T-helper 2 cell treated with Interferon-gamma antibody and Interleukin-4, amounts not matched to agents 5 μg/mL and 100 μg/mL, for 36 hours (primary cell): Measurements from ENCODE around the gene FAM72D.
"Not testable (repeated sequence)": the region's sequence is repeated elsewhere in the genome, so short reads cannot be mapped to it uniquely, and the experiment has no call there.

Experiments
- DNase-seq: peaks from one replicate; pipeline ENCODE4 v3.0.0; 2021; ENCODE audit warnings: low spot score
- H3K27ac Mint-ChIP-seq: one replicate; pipeline ENCODE4 v1.8.0; 2021; ENCODE audit warnings: mild to moderate bottlenecking, mixed read lengths
- H3K27me3 Mint-ChIP-seq: one replicate; pipeline ENCODE4 v1.8.0; 2021; ENCODE audit warnings: low read depth, mixed read lengths
- H3K36me3 Mint-ChIP-seq: one replicate; pipeline ENCODE4 v1.8.0; 2021; ENCODE audit warnings: low read depth, mixed read lengths
- H3K4me1 Mint-ChIP-seq: one replicate; pipeline ENCODE4 v1.8.0; 2021; ENCODE audit warnings: low read depth, mixed read lengths
- H3K4me3 Mint-ChIP-seq: one replicate; pipeline ENCODE4 v1.8.0; 2022; ENCODE audit warnings: mild to moderate bottlenecking, moderate library complexity, mixed read lengths
- H3K9me3 Mint-ChIP-seq: one replicate; pipeline ENCODE4 v1.8.0; 2021; ENCODE audit warnings: mixed read lengths

Gene FAM72D

DNA sequence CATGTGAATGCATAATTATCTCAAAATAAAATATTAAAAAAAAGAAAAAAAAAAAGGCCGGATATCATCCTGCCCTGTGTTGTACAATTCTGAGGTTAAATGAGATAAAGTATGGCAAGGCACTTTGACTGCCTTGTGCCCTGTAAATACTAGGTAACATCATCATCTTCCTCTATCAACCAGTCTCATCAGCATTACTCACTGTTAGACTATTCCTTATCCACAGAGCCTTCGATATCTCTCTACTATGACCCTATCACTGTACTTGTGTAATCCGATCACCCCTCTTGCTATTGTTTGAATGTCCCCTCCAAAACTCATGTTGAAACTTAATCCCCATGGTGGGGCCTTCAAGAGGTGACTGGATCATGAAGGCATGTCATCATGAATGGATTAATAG lies 18.9 kb upstream of the FAM72D start:
- not testable (repeated sequence) for H3K36me3 Mint-ChIP-seq, H3K27ac Mint-ChIP-seq, H3K9me3 Mint-ChIP-seq, DNase-seq, H3K4me1 Mint-ChIP-seq, H3K4me3 Mint-ChIP-seq, H3K27me3 Mint-ChIP-seq

DNA sequence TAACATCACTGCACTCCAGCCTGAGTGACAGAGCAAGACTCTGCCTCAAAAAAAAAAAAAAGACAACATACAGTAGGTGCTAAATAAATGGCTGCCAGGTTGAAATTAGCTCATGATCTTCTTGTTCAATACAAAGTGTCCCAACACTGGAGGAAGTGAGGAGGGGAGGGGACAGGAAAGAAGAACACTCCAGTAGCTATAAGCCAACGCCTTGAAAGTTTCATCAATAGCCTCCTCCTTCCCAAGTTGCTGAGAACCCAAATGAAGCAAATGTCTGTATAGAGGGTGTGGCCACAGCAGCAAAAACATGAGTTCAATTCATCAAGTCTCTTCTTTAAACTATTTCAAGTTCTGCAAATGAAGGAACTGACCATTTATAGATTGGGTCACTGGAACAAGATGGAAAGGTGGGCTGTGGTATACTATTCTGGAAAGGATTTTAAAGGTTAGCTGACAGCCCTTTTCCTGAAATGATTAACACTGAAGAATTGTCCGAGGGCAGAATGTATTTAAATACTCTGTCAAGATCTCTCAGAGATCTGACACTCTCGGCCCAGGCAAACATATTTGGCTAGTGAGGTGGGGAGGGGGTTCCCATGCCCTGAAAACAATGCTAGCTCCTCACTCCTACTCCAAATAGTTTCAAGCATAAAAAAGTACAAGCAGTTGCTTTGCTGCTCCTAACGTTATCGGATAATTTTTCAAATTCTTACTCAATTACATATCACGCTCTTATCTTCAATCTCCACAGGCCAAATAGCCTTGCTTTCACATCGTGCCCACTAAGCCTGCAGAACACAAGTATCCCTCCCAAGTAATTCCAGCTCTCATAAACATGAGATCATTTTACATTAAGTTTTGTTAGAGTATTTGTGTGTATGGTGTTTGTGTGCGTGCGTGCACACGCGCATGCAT lies 17.6 kb upstream of the FAM72D start:
- not testable (repeated sequence) for DNase-seq

DNA sequence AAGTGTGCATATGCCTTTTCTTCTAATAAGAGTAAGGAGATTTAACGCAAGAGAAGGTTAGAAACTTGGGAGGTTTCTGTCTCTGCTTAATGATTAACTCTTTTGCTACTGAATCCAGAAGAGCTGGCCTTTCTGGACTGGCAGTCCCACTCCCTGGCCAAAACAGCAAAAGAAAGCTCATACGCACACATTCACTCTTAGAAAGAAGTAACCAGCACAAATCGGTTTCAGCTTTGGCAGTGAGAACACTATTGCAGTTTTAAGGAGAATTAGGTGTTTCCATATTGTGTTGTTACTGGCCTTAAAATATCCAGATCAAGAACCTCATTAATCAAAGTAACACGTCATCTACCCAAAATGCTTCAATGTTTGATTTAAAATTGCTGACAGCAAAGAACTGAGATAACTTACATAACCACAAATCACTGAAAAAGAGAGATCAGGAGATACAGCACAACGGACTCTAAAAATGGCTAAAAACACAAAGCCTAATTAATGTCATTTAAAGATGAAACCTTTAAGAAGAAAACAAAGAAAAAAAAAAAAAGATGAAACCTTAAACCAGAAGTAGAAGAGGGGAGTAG lies 16.9 kb upstream of the FAM72D start:
- H3K36me3 Mint-ChIP-seq, H3K27ac Mint-ChIP-seq, DNase-seq, H3K4me1 Mint-ChIP-seq, H3K4me3 Mint-ChIP-seq, H3K27me3 Mint-ChIP-seq, H3K9me3 Mint-ChIP-seq: not testable (repeated sequence)

More for the DNA sequence above, 17.6 kb upstream of the FAM72D start:
- H3K4me3 Mint-ChIP-seq, H3K27ac Mint-ChIP-seq, H3K9me3 Mint-ChIP-seq, H3K36me3 Mint-ChIP-seq, H3K4me1 Mint-ChIP-seq, H3K27me3 Mint-ChIP-seq: not testable (repeated sequence)

DNA sequence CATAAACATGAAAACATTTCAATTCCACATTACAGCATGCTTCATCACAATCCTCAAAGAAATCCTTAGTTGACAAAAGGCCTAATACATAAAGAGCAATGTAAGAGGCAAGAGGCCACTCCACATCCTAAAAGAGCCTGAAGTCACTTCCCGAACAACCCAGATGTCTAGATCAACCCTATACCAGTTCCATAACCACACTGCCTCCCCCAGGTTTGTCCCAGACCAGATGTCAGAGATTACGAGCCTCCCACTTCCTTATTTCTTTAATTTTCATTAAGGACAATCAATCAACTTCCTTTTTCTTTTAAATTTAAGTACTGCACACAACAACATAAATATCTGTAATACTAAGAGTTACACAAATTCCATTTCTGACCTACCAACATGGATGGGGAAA lies 16.0 kb upstream of the FAM72D start:
- not testable (repeated sequence) for H3K4me1 Mint-ChIP-seq, H3K4me3 Mint-ChIP-seq, DNase-seq, H3K36me3 Mint-ChIP-seq, H3K27me3 Mint-ChIP-seq, H3K9me3 Mint-ChIP-seq, H3K27ac Mint-ChIP-seq

DNA sequence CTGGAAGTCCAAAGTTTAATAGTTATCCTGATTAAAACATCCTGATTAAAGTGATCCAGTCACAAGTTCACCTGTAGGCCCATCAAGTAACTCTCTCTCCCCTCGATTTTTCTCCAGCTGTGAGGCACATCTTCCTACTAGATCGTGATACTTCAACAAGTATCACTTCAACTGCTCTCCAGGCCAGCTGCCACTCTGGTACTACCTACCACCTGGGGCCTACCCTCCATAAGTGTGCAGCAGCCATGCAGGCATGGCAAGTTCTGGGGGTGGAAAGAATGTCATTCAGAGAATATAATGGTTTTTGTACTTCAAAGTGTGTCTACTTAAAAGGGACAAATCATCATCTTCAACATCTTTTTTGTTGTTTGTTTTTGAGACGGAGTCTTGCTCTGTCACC lies 15.6 kb upstream of the FAM72D start:
- not testable (repeated sequence) for H3K36me3 Mint-ChIP-seq, H3K27me3 Mint-ChIP-seq, H3K4me3 Mint-ChIP-seq, DNase-seq, H3K27ac Mint-ChIP-seq, H3K4me1 Mint-ChIP-seq, H3K9me3 Mint-ChIP-seq

DNA sequence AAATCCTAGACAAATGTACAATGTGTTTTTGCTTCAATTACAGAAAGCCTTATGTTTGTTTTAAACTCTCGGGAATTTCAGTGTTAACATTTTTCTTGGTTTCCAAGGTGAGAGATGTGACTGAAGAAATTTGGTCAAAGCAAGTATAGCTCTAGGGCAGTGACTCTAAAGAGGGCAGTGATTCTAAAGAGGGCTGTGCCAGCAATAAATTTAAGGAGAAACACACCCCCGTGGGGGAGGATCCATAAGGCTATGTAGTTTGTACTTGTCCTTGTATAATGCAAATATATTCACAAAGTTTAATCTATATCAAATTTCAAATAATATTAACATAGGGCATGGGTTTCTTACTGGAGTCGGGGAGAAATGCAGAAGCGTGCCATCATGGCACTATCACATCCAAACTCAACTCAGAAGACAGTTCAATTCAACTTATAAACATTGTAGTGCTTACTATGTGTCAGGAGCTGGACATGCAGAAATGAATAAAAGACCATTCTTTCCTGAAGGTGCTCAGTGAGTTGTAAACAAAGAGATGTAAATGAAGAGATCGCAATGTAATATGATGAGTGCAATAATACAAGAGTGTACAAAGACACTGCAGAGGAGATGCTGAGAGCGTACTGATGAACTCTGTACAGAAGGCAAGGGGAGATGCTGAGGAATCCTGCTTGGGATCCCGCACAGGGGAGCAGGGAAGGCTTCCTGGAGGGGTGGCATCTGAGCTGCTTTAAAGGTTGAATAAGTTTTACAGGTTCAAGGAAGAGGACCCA lies 13.1 kb upstream of the FAM72D start:
- not testable (repeated sequence) for H3K4me1 Mint-ChIP-seq, H3K36me3 Mint-ChIP-seq, H3K27ac Mint-ChIP-seq, DNase-seq, H3K4me3 Mint-ChIP-seq, H3K9me3 Mint-ChIP-seq, H3K27me3 Mint-ChIP-seq

DNA sequence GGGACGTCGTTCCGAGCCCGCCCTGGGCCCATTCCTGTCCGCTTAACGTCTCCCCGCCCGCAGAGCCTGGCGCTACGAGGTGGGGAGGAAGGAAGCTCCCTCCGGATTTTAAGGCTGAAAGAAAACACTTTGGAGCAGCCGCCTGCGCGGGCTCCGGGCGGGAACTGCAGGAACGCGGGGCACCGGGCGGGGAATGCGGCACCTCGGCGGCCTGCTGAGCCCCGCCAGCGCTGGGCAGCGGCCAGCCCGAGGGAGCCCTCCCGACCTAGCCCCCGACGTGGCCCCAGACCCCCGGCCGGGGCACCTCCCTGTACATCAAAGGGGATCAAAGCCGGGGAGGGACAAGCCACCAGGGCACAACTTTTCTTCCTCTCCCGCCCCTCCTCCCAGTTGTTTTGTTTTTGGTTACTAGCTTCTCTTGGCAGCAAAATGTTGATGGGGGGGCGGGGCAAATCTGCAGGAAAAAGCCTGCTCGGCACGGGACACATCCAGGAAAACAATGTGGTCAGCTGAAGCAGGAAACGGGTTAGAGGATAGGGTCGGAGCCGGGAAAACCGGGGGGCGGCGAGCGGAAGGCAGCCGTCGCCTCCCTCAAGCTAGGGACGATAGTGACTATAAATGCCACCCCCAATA lies 2.1 kb upstream of the FAM72D start:
- DNase-seq, H3K9me3 Mint-ChIP-seq, H3K36me3 Mint-ChIP-seq, H3K27me3 Mint-ChIP-seq, H3K4me1 Mint-ChIP-seq: not testable (repeated sequence)
- Mint-ChIP-seq H3K4me3 (peak overlapping the region; percentile 88), H3K27ac (peak overlapping the region; percentile 85)

DNA sequence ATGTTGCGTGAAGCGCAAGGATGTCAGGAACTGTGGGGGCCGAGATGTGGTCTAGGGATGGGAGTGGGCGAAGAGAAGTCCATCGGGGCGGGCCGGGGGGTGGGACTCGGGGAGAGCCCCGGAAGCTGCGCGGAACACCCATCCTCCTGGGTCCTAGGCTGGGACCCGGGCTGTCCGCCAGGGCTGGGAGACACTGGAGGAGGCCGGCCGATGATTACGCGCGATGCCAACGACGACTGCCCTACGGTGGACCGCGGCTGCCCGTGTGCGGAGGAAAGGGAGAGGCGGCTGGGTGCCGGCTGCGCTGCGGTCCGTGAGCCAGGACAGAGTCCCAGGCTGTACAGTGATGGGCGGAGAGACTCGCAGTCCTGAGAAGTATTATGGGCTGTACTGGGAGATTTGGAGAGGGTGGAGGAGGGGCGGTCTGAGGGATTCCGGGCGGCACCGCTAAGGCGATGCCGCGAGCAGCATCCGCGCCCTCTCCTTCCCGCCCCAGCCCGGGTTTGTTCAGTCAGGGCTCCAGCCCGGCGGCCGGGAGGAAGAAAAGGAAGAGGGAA lies 1.0 kb upstream of the FAM72D start:
- H3K27ac Mint-ChIP-seq, H3K4me1 Mint-ChIP-seq, H3K4me3 Mint-ChIP-seq, H3K9me3 Mint-ChIP-seq, H3K27me3 Mint-ChIP-seq, H3K36me3 Mint-ChIP-seq: not testable (repeated sequence)
- peak; percentile 6 for DNase-seq

DNA sequence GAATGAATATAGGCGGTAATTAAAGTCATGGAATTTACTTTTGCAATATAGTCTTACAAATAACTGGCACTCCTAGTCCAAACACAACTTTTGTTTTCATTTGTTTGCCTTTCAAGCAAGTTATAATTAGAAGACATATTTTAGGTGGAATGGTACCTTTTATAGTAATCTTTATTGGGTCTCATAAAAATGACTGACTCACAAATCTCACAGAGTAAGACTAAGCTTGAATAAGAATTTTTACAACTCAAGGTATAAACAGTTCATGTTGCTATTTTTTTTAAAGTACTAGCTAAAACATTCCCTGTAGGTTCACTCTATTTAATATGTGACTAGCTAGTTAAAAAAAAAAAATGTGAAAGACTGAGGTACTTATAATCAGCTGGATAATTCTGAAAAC lies 6.0 kb downstream of the FAM72D start:
- not testable (repeated sequence) for DNase-seq

DNA sequence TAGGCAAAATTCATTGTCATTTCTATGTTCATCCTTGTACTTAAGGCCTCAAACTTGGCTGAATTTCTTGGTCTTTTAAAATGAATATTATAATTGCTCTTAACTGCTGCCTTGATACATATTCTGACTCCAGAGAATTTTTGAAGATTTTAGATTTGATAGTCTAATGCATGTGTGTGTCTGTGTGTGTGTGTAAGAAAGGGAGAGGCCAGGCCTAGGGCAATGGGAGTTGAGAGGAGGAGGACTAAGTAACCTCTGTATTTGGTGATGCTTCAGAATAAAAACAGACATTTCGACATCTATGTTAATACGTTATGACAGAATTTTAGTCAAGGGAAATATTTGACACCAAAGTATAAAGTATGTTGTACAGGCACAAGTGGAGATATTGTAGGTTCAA lies 7.5 kb downstream of the FAM72D start:
- not testable (repeated sequence) for H3K4me3 Mint-ChIP-seq, H3K4me1 Mint-ChIP-seq, H3K36me3 Mint-ChIP-seq, H3K9me3 Mint-ChIP-seq, DNase-seq, H3K27me3 Mint-ChIP-seq, H3K27ac Mint-ChIP-seq

More for the DNA sequence above, 6.0 kb downstream of the FAM72D start:
- H3K4me3 Mint-ChIP-seq, H3K4me1 Mint-ChIP-seq, H3K36me3 Mint-ChIP-seq, H3K27me3 Mint-ChIP-seq, H3K27ac Mint-ChIP-seq, H3K9me3 Mint-ChIP-seq: not testable (repeated sequence)

DNA sequence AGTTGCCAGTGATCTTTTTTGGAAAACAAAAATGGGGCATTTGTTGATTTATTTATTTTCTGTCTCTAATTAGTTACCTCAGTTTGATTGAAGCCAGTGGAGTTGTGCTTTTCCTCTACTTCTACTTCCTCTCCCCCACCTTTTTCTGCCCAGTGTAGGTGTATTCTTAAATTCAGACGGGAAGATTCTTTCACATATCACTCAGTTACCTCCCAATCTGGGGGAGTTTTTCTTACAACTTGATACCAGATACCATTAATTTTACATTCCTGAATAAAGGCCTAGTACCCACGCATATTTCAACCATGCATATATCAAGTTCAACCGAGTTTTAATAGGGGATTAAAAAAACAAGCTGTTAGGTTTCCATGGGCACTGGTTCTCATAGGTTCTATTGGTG lies 15.9 kb downstream of the FAM72D start:
- DNase-seq, H3K27me3 Mint-ChIP-seq, H3K4me1 Mint-ChIP-seq: not testable (repeated sequence)

DNA sequence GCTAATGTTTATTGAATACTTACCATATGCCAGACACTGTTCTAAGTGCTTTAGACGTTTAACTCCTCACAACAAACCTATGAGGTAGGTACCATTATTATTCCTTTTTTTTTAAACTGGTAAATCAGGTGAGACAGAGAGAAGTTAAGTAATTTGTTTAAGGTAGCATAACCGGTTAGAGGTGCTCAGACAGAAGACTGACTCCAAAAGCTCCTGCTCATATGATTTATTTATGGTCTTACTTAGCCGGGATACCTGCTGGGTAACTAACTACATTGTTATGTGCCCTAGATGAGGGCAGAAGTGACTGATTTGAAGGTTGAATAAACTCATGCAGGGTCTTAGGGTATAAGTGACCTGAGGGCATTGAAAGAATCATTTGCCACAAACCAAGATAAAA lies 16.9 kb downstream of the FAM72D start:
- H3K27ac Mint-ChIP-seq, H3K36me3 Mint-ChIP-seq, H3K4me1 Mint-ChIP-seq, H3K4me3 Mint-ChIP-seq, DNase-seq, H3K9me3 Mint-ChIP-seq, H3K27me3 Mint-ChIP-seq: not testable (repeated sequence)

More for the DNA sequence above, 15.9 kb downstream of the FAM72D start:
- H3K4me3 Mint-ChIP-seq, H3K9me3 Mint-ChIP-seq, H3K36me3 Mint-ChIP-seq, H3K27ac Mint-ChIP-seq: not testable (repeated sequence)

DNA sequence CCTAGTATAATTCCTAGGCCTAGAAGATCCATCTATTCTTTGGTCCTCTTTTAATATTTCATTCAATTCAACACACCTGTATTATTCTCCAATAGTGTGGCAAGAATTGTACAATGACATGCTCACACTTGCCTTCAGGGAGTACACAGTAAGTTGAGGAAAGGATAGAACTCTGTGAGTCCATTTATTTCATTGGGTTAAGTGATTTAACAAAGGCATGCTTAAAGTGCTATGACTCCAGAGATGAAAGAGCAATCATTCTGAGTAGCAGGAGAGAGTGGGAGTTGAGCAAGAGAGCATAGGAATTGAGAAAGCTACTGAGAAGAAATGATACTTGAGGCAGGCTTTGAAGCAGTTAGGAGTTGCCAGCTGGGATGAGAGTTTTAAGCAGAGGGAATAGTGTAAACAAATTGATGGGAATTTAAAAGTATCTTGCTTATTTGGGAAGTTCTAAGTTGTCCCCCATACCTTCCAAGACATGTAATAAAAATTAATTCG lies 18.8 kb downstream of the FAM72D start:
- H3K27ac Mint-ChIP-seq, H3K27me3 Mint-ChIP-seq, H3K4me1 Mint-ChIP-seq, H3K36me3 Mint-ChIP-seq, H3K4me3 Mint-ChIP-seq, H3K9me3 Mint-ChIP-seq, DNase-seq: not testable (repeated sequence)
